Fibroblast of lung (primary cell): ENCODE results near the gene ETV6. TPM values are rescaled to one million over a fixed set of nuclear protein-coding genes. Genes with fewer than 3 reads are reported as not detected.
A peak's percentile ranks its signal among the peaks of the same experiment; 100 is the strongest.

Source experiments
- DNase-seq, 2 donors: peaks; one replicate each; pipeline versions ENCODE4 v3.0.0 to v3.0.0-alpha.2; 2010; ENCODE audit warnings: low read depth in 2 of 2
- H2AFZ ChIP-seq: 2 replicates; pipeline ENCODE4 v1.5.1; 2012; ENCODE audit warnings: low read length, control low read depth, inconsistent platforms
- H3K27ac ChIP-seq: 2 replicates; pipeline ENCODE4 v1.5.1; 2011; ENCODE audit warnings: low read length, control low read depth; ENCODE audit not compliant: insufficient read depth
- H3K27me3 ChIP-seq: 2 replicates; pipeline ENCODE4 v1.5.1; 2011; ENCODE audit warnings: mild to moderate bottlenecking, low read length; ENCODE audit not compliant: control insufficient read depth, insufficient read depth
- H3K36me3 ChIP-seq: 2 replicates; pipeline ENCODE4 v1.5.1; 2011; ENCODE audit warnings: low read length; ENCODE audit not compliant: control insufficient read depth, insufficient read depth
- H3K4me1 ChIP-seq: 2 replicates; pipeline ENCODE4 v1.5.1; 2011; ENCODE audit warnings: low read length; ENCODE audit not compliant: control insufficient read depth, insufficient read depth; ENCODE audit errors: extremely low read depth
- H3K4me2 ChIP-seq: 2 replicates; pipeline ENCODE4 v1.5.1; 2011; ENCODE audit warnings: low read length, control low read depth; ENCODE audit not compliant: insufficient read depth; ENCODE audit errors: extremely low read depth
- H3K4me3 ChIP-seq, 4 experiments: fragments of 200-600 bp in 1 of 4; sonication (generic) in 1 of 4; replicated peaks in 1 of 4; 2 replicates each; pipeline ENCODE4 v1.5.1; 2011 to 2016; ENCODE audit warnings: low read length in 4 of 4, low read depth in 3 of 4, mild to moderate bottlenecking in 3 of 4, control low read depth in 2 of 4, inconsistent platforms in 1 of 4, mixed read lengths in 1 of 4; ENCODE audit not compliant: insufficient read depth in 1 of 4; ENCODE audit errors: control extremely low read depth in 1 of 4
- H3K79me2 ChIP-seq: 2 replicates; pipeline ENCODE4 v1.5.1; 2012; ENCODE audit warnings: mild to moderate bottlenecking, low read length, inconsistent platforms; ENCODE audit not compliant: control insufficient read depth, insufficient read depth
- H3K9ac ChIP-seq: 2 replicates; pipeline ENCODE4 v1.5.1; 2011; ENCODE audit warnings: mild to moderate bottlenecking, low read length, control low read depth; ENCODE audit not compliant: insufficient read depth
- H3K9me3 ChIP-seq: 2 replicates; pipeline ENCODE4 v1.5.1; 2012; ENCODE audit warnings: low read depth, low read length; ENCODE audit not compliant: control insufficient read depth, insufficient read depth
- H4K20me1 ChIP-seq: 2 replicates; pipeline ENCODE4 v1.5.1; 2011; ENCODE audit warnings: low read length; ENCODE audit not compliant: control insufficient read depth, insufficient read depth; ENCODE audit errors: extremely low read depth
- EZH2 ChIP-seq: IDR thresholded peaks from 2 replicates; pipeline ENCODE4 v1.5.1; 2012; ENCODE audit warnings: low read length, control low read depth, mild to moderate bottlenecking; ENCODE audit errors: missing control alignments
- polyA plus RNA-seq, 2 donors: library from polyadenylated mRNA; depleted of rRNA in 1 of 2; stranded (reverse) in 1 of 2; unstranded in 1 of 2; fragments of >200 nt; gene quantifications; 2 replicates each; pipeline ENCODE4 v1.2.1, GENCODE V29; 2011 to 2012; ENCODE audit warnings: missing spikeins in 1 of 2
- total RNA-seq: library from RNA; depleted of rRNA; stranded (reverse); fragments of >200 nt; gene quantifications from 2 replicates; pipeline ENCODE4 v1.2.1, GENCODE V29; 2014
- TF ChIP-seq, protein P1 (sequence below), 2 donors: IDR thresholded peaks in 1 of 2; conservative IDR thresholded peaks in 1 of 2; 1 replicate in 1 of 2; 2 replicates in 1 of 2; pipeline ENCODE4 v1.5.1; 2011 to 2012; ENCODE audit warnings: low read length in 2 of 2, control low read depth in 1 of 2, inconsistent platforms in 1 of 2, low read depth in 1 of 2, mild to moderate bottlenecking in 1 of 2

Gene ETV6
- total and polyA plus RNA-seq, 2 donors (not counting 1 experiment from before 2014, with no cell fraction given): 4.3 to 8.9 TPM

DNA sequence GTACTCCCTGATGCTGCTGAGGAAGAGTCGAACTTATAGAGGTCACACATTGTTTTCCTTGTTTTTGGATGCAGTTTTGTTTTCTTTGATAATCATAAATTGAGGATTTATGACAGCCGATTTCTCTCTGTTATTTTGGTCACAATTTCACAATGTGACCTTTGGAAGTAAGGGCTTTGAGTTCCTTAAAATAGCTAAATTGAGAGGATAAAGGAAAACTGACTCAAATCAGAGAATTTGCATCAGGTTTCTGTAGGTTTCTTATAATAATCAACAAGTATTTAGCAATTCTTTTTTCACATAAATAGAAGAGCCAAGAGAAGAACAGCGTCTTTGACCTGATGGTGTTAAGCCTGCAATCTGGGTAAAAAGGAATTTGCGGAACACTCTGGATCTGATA lies 66.1 kb downstream of the ETV6 start:
- Histone ChIP-seq H3K79me2 (no peaks in the 10 kb centered on the region), H3K9me3 (no peaks in the 10 kb centered on the region), H3K9ac (no peak overlapping the region), H3K27me3 (no peaks in the 10 kb centered on the region), H3K4me3 (no peak overlapping the region), H4K20me1 (no peaks in the 10 kb centered on the region), H3K4me1 (peaks cover 14% of the 10 kb centered on the region), H3K4me2 (no peak overlapping the region), H3K27ac (no peak overlapping the region), H3K36me3 (no peaks in the 10 kb centered on the region), H2AFZ (no peak overlapping the region)
- no peak for DNase-seq
- TF ChIP-seq EZH2: no peak
- TF ChIP-seq, protein P1, sequence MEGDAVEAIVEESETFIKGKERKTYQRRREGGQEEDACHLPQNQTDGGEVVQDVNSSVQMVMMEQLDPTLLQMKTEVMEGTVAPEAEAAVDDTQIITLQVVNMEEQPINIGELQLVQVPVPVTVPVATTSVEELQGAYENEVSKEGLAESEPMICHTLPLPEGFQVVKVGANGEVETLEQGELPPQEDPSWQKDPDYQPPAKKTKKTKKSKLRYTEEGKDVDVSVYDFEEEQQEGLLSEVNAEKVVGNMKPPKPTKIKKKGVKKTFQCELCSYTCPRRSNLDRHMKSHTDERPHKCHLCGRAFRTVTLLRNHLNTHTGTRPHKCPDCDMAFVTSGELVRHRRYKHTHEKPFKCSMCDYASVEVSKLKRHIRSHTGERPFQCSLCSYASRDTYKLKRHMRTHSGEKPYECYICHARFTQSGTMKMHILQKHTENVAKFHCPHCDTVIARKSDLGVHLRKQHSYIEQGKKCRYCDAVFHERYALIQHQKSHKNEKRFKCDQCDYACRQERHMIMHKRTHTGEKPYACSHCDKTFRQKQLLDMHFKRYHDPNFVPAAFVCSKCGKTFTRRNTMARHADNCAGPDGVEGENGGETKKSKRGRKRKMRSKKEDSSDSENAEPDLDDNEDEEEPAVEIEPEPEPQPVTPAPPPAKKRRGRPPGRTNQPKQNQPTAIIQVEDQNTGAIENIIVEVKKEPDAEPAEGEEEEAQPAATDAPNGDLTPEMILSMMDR (conservative IDR thresholded peaks at IDR 0.05 in 1 of 2, IDR thresholded peaks at IDR 0.05 in 1 of 2; ENCODE audit: low read depth in 1 of 2, low read length in 2 of 2): no peak

DNA sequence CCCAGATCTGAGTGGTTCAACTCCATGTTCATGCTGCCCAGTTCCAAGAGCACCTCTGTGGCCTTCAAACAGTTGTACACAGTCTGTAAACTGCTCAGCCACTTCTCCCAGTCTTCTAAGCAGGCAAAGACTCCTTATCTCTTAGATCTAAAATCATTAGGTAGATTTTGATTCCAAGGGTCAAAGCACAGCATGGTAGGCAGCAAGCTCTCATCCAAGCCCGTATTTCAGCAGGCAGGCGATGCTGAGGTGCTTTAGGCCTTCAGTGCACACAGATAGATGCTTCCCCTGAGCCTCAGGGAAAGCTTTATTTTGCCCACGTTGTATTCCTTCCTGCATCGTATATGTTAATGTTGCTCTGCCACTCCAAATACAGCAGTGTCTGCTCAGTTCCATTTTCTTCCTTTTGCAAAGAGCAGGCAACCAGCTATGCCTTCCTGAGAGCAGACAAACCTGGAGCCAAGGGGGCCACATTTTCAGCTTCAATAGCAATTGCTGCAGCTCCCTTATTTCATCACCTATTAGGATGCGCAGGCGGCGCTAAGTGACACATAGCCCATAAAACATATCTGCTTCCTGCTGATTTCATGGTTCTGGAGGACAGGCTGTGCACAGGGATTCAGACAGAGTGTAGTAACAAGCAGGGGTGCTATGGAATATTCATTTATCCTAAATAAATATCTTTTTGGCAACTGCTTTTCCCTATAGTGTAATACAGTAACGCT lies 67.5 kb downstream of the ETV6 start:
- Histone ChIP-seq H3K4me3 (no peak overlapping the region), H3K9ac (no peak overlapping the region), H2AFZ (no peak overlapping the region), H4K20me1 (no peaks in the 10 kb centered on the region), H3K4me2 (no peak overlapping the region), H3K4me1 (peaks cover 14% of the 10 kb centered on the region), H3K27me3 (no peaks in the 10 kb centered on the region), H3K36me3 (no peaks in the 10 kb centered on the region), H3K27ac (no peak overlapping the region), H3K79me2 (no peaks in the 10 kb centered on the region), H3K9me3 (no peaks in the 10 kb centered on the region)
- peak; percentile 35 to 38 for DNase-seq
- TF ChIP-seq, protein P1 (conservative IDR thresholded peaks at IDR 0.05 in 1 of 2, IDR thresholded peaks at IDR 0.05 in 1 of 2; ENCODE audit: low read depth in 1 of 2, low read length in 2 of 2): no peak
- no peak for TF ChIP-seq EZH2

DNA sequence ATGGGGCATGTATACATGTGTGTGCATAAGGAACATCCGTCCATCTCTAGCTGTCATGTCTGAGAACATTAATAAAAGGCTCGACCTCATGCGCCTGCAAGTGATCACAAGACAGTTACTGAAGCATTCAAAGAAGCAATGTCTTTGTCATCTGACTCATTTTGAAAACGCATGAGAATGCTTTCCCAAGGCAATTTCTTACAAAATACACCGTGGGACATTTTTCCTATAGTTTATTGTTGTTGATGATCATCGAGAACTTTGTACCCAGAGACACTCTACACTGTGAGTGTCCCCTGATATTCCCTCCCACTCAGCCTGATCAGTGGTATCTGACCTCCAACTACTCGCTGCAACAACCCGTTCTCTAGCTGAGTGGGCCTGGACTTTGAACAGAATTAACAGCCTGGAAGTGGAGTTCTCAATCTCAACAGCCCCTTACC lies 68.1 kb downstream of the ETV6 start:
- no peak overlapping the region for H3K9ac ChIP-seq
- H3K27me3 ChIP-seq: no peaks in the 10 kb centered on the region
- peak; percentile 36 to 47 for DNase-seq
- no peak overlapping the region for H2AFZ ChIP-seq
- TF ChIP-seq EZH2: no peak
- TF ChIP-seq, protein P1 (conservative IDR thresholded peaks at IDR 0.05 in 1 of 2, IDR thresholded peaks at IDR 0.05 in 1 of 2; ENCODE audit: low read depth in 1 of 2, low read length in 2 of 2): no peak
- no peaks in the 10 kb centered on the region for H3K9me3 ChIP-seq
- no peak overlapping the region for H3K4me2 ChIP-seq
- no peak overlapping the region for H3K4me3 ChIP-seq
- H4K20me1 ChIP-seq: no peaks in the 10 kb centered on the region
- H3K79me2 ChIP-seq: no peaks in the 10 kb centered on the region
- no peak overlapping the region for H3K27ac ChIP-seq
- H3K36me3 ChIP-seq: no peaks in the 10 kb centered on the region
- peaks cover 14% of the 10 kb centered on the region for H3K4me1 ChIP-seq
